ENCODE data around the gene UBR4. TPM values are rescaled to one million over a fixed set of nuclear protein-coding genes. Genes with fewer than 3 reads are reported as not detected.

UBR4 gene
- total RNA-seq, 2 experiments from 2014 or later = 121 to 126 TPM

- H3K9me2 ChIP-seq (ENCODE audit: insufficient read depth, low read length) = no peaks in the 10 kb centered on the region
- no peak for TF ChIP-seq CTCF (conservative IDR thresholded peaks at IDR 0.05; ENCODE audit: low read length)
- TF ChIP-seq EZH2phosphoT487 (IDR thresholded peaks at IDR 0.05; ENCODE audit: borderline replicate concordance, low read depth, low read length) = no peak
- no peak for DNase-seq (ENCODE audit: low spot score)
- H3K36me3 ChIP-seq (ENCODE audit: insufficient read depth, low read length) = peaks cover 73% of the 10 kb centered on the region
- no peak overlapping the region for H3K27ac ChIP-seq (ENCODE audit: low read depth, low read length, poor library complexity, severe bottlenecking)
- intact Hi-C loops (cut with micrococcal nuclease; ENCODE audit: unreplicated experiment) = loop anchor here (10.0 kb wide), 1 partner anchor 400 kb away; no protein-coding TSS in a partner anchor
- peaks cover 64% of the 10 kb centered on the region for H3K79me2 ChIP-seq (ENCODE audit: insufficient read depth, low read depth, low read length)
- H2AFZ ChIP-seq (ENCODE audit: low read length) = no peak overlapping the region
- H3K4me1 ChIP-seq (ENCODE audit: insufficient read depth, low read length, poor library complexity, severe bottlenecking) = peaks cover 32% of the 10 kb centered on the region
- H3K9me3 ChIP-seq (ENCODE audit: low read length) = no peaks in the 10 kb centered on the region
- peaks cover 23% of the 10 kb centered on the region for H4K20me1 ChIP-seq (ENCODE audit: insufficient read depth, low read length)
- BruUV-seq (replicated peaks) = no TSS peak
- POLR2A ChIA-PET = interaction anchor here (0.6 kb wide), 1 partner anchor 9 kb away, joined by 5 read pairs; no protein-coding TSS in a partner anchor
- H3K4me3 ChIP-seq (ENCODE audit: low read depth, low read length, poor library complexity, severe bottlenecking) = no peak overlapping the region
- CTCF ChIA-PET (ENCODE audit: unreplicated experiment) = no interaction called here
- peak overlapping the region; percentile 93 for H3K4me2 ChIP-seq (ENCODE audit: low read length)
Observed at GRCh38 chr1:19254416-19254815, 44.4 kb upstream of the UBR4 start.

- DNase-seq (ENCODE audit: low spot score) = peak; percentile 88
- peaks cover 25% of the 10 kb centered on the region for H4K20me1 ChIP-seq (ENCODE audit: insufficient read depth, low read length)
- peaks cover 64% of the 10 kb centered on the region for H3K36me3 ChIP-seq (ENCODE audit: insufficient read depth, low read length)
- H3K4me3 ChIP-seq (ENCODE audit: low read depth, low read length, poor library complexity, severe bottlenecking) = peak within 1 kb of the TSS; percentile 99
- no peak for TF ChIP-seq CTCF (conservative IDR thresholded peaks at IDR 0.05; ENCODE audit: low read length)
- TF ChIP-seq EZH2phosphoT487 (IDR thresholded peaks at IDR 0.05; ENCODE audit: borderline replicate concordance, low read depth, low read length) = no peak
- TSS peak; percentile 77 for BruUV-seq (replicated peaks)
- peak within 1 kb of the TSS; percentile 93 for H3K4me2 ChIP-seq (ENCODE audit: low read length)
- H3K79me2 ChIP-seq (ENCODE audit: insufficient read depth, low read depth, low read length) = peaks cover 93% of the 10 kb centered on the region
- POLR2A ChIA-PET = interaction anchor here (1.0 to 1.3 kb wide), 2 partner anchors 12 to 42 kb away, joined by 3 to 6 read pairs; no protein-coding TSS in a partner anchor
- H3K9me3 ChIP-seq (ENCODE audit: low read length) = no peaks in the 10 kb centered on the region
- peak within 1 kb of the TSS; percentile 55 for H2AFZ ChIP-seq (ENCODE audit: low read length)
- H3K9me2 ChIP-seq (ENCODE audit: insufficient read depth, low read length) = no peaks in the 10 kb centered on the region
- peak within 1 kb of the TSS; percentile 72 for H3K27ac ChIP-seq (ENCODE audit: low read depth, low read length, poor library complexity, severe bottlenecking)
- CTCF ChIA-PET (ENCODE audit: unreplicated experiment) = interaction anchor here (0.6 kb wide), 1 partner anchor 12 kb away, joined by 3 read pairs; no protein-coding TSS in a partner anchor
- H3K4me1 ChIP-seq (ENCODE audit: insufficient read depth, low read length, poor library complexity, severe bottlenecking) = peaks cover 35% of the 10 kb centered on the region
- intact Hi-C loops (cut with micrococcal nuclease; ENCODE audit: unreplicated experiment) = loop anchor here (1.0 to 10.0 kb wide), 3 partner anchors 41 to 403 kb away; partner anchors contain the start of gene UBR4
Observed at GRCh38 chr1:19251305-19252196, 41.5 kb upstream of the UBR4 start, which contains the start of the genes EMC1 and MRTO4. Gene EMC1, minus strand, starts transcription at chr1:19251524. Its CDS starts 15 bp downstream, at chr1:19251509. Gene MRTO4, plus strand, starts transcription at chr1:19251805. Its CDS starts 31 bp downstream, at chr1:19251836.

All from OCI-LY7 (cell line).